Activated B cell treated with CpG ODN at 0.5 μM for 24 hours (primary cell): ENCODE results near the gene PHF8. TPM values are rescaled to one million over a fixed set of nuclear protein-coding genes. Genes with fewer than 3 reads are reported as not detected.

ENCODE experiments used
- ATAC-seq: fragments of 200-7000 bp; cut with Tn5 transposase; one replicate; pipeline ENCODE4 v1.10.0; 2021; ENCODE audit warnings: low read depth, mild to moderate bottlenecking, moderate library complexity
- CTCF ChIA-PET: fragments of 350-600 bp; sonication (Branson Sonifier 250); formaldehyde crosslinking; loops from one replicate; lab custom pipeline; 2021; ENCODE audit warnings: antibody characterized with exemption; lab: Charles Lee
- POLR2A ChIA-PET: fragments of 350-600 bp; sonication (Branson Sonifier 250); formaldehyde crosslinking; loops from one replicate; lab custom pipeline; 2021; ENCODE audit warnings: antibody characterized with exemption; lab: Charles Lee
- DNase-seq: peaks from one replicate; pipeline ENCODE4 v3.0.0; 2022
- H3K27ac Mint-ChIP-seq: one replicate; pipeline ENCODE4 v1.8.0; 2020; ENCODE audit warnings: mixed read lengths
- H3K27me3 Mint-ChIP-seq: one replicate; pipeline ENCODE4 v1.8.0; 2021; ENCODE audit warnings: mixed read lengths
- H3K36me3 Mint-ChIP-seq: one replicate; pipeline ENCODE4 v1.8.0; 2021; ENCODE audit warnings: low read depth, mixed read lengths
- H3K4me1 Mint-ChIP-seq: one replicate; pipeline ENCODE4 v1.8.0; 2021; ENCODE audit warnings: mixed read lengths
- H3K4me3 Mint-ChIP-seq: one replicate; pipeline ENCODE4 v1.8.0; 2020; ENCODE audit warnings: mild to moderate bottlenecking, mixed read lengths
- H3K9me3 Mint-ChIP-seq: one replicate; pipeline ENCODE4 v1.8.0; 2020; ENCODE audit warnings: mixed read lengths
- CTCF ChIP-seq: fragments of 200-600 bp; IDR thresholded peaks from one replicate; pipeline ENCODE4 v1.8.0; 2022; ENCODE audit warnings: antibody characterized with exemption, mild to moderate bottlenecking
- intact Hi-C: fragments of 100-400 bp; cut with micrococcal nuclease; formaldehyde crosslinking; loops from one replicate; pipeline ENCODE4 v1.15.1; 2024
- total RNA-seq: library from RNA; stranded (reverse); gene quantifications from 2 replicates; pipeline ENCODE4 v1.2.3, GENCODE V29; 2022

The PHF8 gene
- total RNA-seq, 1 donor from 2014 or later = 58.7 TPM

GRCh38 chrX:54045563-54046228, 1.4 kb upstream of the PHF8 start:
- Mint-ChIP-seq H3K4me3 (no peak overlapping the region), H3K27ac (peak overlapping the region; percentile 96), H3K27me3 (no peaks in the 10 kb centered on the region), H3K9me3 (no peaks in the 10 kb centered on the region), H3K4me1 (peaks cover 15% of the 10 kb centered on the region), H3K36me3 (peaks cover 14% of the 10 kb centered on the region)
- intact Hi-C loops = loop anchor here (2.0 kb wide), 1 partner anchor 821 kb away; the partner anchor contains the start of gene KDM5C
- no peak for TF ChIP-seq CTCF
- no peak for ATAC-seq
- DNase-seq = no peak
- POLR2A ChIA-PET = interaction anchor here (1.4 to 4.2 kb wide), 5 partner anchors 137 to 954 kb away, joined by 8 to 37 read pairs (median 25); partner anchors contain the start of genes APEX2, FAM120C, GNL3L and HUWE1
- CTCF ChIA-PET = no interaction called here

- H3K27me3 Mint-ChIP-seq = no peaks in the 10 kb centered on the region
- no peak for TF ChIP-seq CTCF
- H3K4me1 Mint-ChIP-seq = peaks cover 15% of the 10 kb centered on the region
- CTCF ChIA-PET = no interaction called here
- intact Hi-C loops = loop anchor here (1.0 to 5.0 kb wide), 12 partner anchors 138 to 1116 kb away; partner anchors contain the start of genes APEX2, FAM120C, GNL3L and KDM5C
- ATAC-seq = no peak
- POLR2A ChIA-PET = interaction anchor here (0.6 to 4.2 kb wide), 14 partner anchors 138 to 1673 kb away, joined by 3 to 37 read pairs (median 9); partner anchors contain the start of genes APEX2, FAM120C, GNL3L and HUWE1
- peak overlapping the region; percentile 92 for H3K4me3 Mint-ChIP-seq
- H3K9me3 Mint-ChIP-seq = no peaks in the 10 kb centered on the region
- H3K27ac Mint-ChIP-seq = peak overlapping the region; percentile 96
- peaks cover 18% of the 10 kb centered on the region for H3K36me3 Mint-ChIP-seq
- DNase-seq = no peak
Measured at GRCh38 chrX:54044877-54045338, 635 bp upstream of the PHF8 start.

- Mint-ChIP-seq H3K4me1 (peaks cover 15% of the 10 kb centered on the region), H3K27ac (peak overlapping the region; percentile 96), H3K36me3 (peaks cover 23% of the 10 kb centered on the region), H3K4me3 (peak overlapping the region; percentile 92), H3K27me3 (no peaks in the 10 kb centered on the region), H3K9me3 (no peaks in the 10 kb centered on the region)
- no peak for TF ChIP-seq CTCF
- DNase-seq (peak; percentile 53), ATAC-seq (peak; percentile 1)
- ChIA-PET POLR2A (interaction anchor here (0.6 to 4.2 kb wide), 9 partner anchors 139 to 1118 kb away, joined by 3 to 37 read pairs (median 11); partner anchors contain the start of genes APEX2, FAM120C, GNL3L and KANTR), CTCF (interaction anchor here (0.7 kb wide), 1 partner anchor 1125 kb away, joined by 3 read pairs; no protein-coding TSS in a partner anchor)
- intact Hi-C loops = loop anchor here (1.0 to 5.0 kb wide), 13 partner anchors 140 to 1118 kb away; partner anchors contain the start of genes APEX2, FAM120C, GNL3L and KDM5C
Measured at GRCh38 chrX:54043541-54044125, 640 bp downstream of the PHF8 start.

- CTCF ChIA-PET = interaction anchor here (0.7 kb wide), 1 partner anchor 1126 kb away, joined by 3 read pairs; no protein-coding TSS in a partner anchor
- Mint-ChIP-seq H3K9me3 (no peaks in the 10 kb centered on the region), H3K36me3 (peaks cover 23% of the 10 kb centered on the region), H3K27me3 (no peaks in the 10 kb centered on the region), H3K27ac (peak overlapping the region; percentile 96), H3K4me3 (peak overlapping the region; percentile 92), H3K4me1 (peaks cover 15% of the 10 kb centered on the region)
- POLR2A ChIA-PET = interaction anchor here (0.7 to 4.2 kb wide), 6 partner anchors 140 to 1117 kb away, joined by 3 to 37 read pairs (median 26); partner anchors contain the start of genes FAM120C, GNL3L and TSR2
- intact Hi-C loops = loop anchor here (2.0 to 5.0 kb wide), 3 partner anchors 314 to 961 kb away; partner anchors contain the start of genes TSPYL2 and WNK3
- TF ChIP-seq CTCF = no peak
- no peak for ATAC-seq
- no peak for DNase-seq
Measured at GRCh38 chrX:54043056-54043455, 1.2 kb downstream of the PHF8 start.
